COLO668 (cell line): ENCODE data around the gene PCSK6.

ENCODE experiments used
- DNase-seq: peaks from one replicate; lab custom pipeline; 2025; ENCODE audit not compliant: unreplicated experiment; lab: John Stamatoyannopoulos, UW

The PCSK6 gene

DNA sequence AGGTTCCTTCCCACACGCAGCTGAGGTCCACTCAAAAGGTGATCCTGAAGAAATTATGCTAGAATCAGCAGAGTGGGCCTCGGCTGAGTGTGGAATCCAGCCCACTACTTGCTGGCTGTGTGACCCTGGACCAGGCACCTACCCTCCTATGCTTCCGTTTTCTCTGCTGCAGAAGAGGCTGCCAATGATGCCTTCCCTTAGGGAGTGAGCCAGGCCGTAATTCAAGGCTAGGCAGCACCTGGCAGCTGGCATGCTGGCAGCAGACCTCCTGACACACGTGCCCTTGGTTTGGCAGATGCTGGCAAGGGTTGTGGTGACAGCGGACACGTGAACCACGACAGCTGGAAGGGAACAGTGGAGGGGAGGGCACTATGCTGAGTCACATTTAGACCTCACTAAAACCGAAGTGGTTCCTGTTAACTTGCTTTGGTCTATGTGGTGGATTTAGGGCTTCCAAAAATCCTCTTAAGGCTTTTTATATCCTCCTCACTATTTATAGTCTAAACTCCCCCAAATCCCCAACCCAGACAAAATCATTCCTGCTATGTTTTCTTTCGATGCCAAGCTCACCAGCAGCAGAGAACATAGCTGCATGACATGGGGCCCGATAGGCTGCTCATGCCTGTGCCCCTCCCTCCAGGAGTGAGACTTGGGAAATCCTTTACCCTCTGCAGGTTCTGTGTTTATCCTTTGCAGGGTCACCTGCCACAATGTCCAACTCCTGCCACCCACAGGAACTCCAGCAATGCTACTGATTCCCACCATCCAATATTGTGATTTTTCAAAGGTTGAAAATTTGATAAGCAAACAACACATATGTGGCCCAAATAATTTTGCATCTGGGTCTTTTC is 10.6 kb upstream of the PCSK6 start:
- peak; percentile 69 for DNase-seq

DNA sequence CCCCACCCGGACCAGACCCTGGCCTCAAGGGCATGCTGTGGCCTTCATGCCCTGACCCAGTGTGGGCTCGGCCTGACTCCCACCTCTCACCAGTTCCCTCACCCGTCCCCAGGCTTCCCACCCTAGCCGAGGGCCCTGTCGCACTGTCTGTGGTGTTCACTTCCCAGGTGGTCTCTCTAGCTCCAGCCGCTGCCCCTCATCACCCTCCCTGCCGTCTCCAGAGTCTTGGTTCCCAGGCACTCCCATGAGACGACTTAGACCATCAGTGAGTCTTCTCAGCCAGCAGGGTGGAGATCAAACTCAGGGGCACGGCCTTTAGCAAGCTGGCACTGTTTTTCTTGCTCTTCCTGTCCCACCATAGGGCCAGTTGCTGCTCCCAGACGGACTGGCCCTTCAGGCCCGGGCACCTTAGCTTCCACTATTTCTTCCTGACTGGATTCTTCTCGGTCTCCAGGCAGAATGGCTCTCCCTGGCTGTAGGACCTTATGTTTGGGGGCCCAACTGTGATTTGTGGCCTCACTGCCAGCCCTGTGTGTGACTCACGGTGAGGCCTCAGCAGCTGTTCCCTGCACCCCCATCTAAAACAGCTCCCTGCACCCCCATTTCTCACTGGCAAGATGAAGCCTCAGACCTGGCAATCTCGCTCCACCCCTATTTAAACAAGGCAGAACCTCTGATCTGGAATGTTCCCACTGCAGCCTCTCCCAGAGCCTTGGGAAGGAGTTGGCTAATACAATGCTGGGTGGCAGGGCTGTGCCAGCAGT is 9.4 kb upstream of the PCSK6 start:
- no peak for DNase-seq

- no peak for DNase-seq
These were observed 8.7 kb upstream of the PCSK6 start for GRCh38 chr15:101498076-101498716.

DNA sequence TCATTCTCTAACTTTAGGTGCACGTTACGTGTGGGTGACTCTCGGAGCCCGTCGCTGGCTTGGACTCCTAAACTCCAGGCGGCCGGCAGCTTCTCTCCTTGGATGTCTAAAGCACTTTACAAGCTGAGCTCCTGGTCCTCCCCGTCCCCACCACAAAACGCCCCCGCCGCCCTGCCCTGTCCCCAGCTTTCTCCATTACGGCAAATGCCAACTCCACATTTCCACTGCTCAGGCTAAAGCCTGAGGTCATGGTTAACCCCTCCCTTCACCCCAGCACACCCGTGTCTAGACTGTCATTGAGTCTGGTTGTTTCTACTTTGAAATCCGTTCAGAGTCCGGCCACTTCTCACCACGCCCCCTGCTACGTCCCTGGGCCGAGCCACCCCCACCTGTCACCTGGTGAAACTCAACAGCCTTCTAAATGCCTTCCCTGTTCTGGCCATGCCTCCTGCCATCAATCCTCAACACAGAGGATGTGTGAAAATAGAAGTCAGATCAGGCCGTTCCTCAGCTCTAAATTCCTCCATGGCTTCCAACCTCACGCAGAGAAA is 8.1 kb upstream of the PCSK6 start:
- DNase-seq = no peak

GRCh38 chr15:101497017-101497416 is 7.5 kb upstream of the PCSK6 start:
- DNase-seq = no peak

- DNase-seq = no peak
These were observed 6.9 kb upstream of the PCSK6 start for GRCh38 chr15:101496198-101496986.

- no peak for DNase-seq
These were observed 6.1 kb upstream of the PCSK6 start for GRCh38 chr15:101495334-101496197.

GRCh38 chr15:101494251-101494796 is 4.8 kb upstream of the PCSK6 start:
- DNase-seq = no peak

- no peak for DNase-seq
These were observed 3.5 kb upstream of the PCSK6 start for GRCh38 chr15:101492766-101493692.

GRCh38 chr15:101491734-101492640 is 2.5 kb upstream of the PCSK6 start:
- no peak for DNase-seq

- no peak for DNase-seq
These were observed 1.6 kb upstream of the PCSK6 start for GRCh38 chr15:101490922-101491733.

DNA sequence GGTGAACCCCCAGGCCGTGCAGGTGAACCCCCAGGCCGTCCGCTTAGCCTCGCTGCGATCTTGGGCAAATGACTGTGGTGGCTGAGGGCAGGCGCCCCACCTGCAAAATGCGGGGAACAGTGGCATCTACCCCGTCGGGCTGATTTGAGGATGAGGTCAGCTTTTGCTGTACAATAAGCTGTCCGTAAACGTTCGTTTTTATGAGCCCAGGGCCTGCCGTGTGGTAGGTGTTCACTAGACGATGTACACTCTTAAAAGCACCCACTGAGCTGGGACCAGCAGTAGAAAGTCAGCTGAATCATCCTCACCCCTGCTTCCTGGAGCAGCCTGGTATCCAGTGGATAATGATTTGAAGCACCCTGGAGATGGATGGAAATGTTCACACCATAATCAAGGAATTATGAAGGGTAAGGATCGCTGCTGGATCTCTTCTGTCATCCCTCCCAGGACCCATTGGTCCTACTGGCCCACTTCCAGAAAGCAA is 943 bp upstream of the PCSK6 start:
- DNase-seq = no peak

DNA sequence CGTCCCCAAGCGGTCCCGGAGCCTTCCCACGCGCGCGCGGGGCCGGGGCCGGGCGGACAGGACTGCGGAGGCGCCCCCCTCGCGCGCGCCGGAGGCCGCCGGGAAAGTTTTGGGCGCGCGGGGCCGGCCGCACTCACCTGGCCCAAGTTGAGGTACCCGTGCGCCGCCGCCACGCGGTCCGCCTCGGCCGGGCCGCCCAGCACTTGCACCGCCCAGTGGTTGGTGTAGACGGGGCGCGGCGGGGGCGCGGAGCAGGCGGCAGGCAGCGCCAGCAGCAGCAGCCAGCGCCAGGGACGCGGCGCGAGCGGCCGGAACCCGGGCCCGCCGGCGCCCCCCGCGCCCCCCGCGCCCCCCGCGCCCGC is 289 bp downstream of the PCSK6 start:
- peak; percentile 70 for DNase-seq

GRCh38 chr15:101488300-101489164 is 975 bp downstream of the PCSK6 start:
- DNase-seq = peak; percentile 39

DNA sequence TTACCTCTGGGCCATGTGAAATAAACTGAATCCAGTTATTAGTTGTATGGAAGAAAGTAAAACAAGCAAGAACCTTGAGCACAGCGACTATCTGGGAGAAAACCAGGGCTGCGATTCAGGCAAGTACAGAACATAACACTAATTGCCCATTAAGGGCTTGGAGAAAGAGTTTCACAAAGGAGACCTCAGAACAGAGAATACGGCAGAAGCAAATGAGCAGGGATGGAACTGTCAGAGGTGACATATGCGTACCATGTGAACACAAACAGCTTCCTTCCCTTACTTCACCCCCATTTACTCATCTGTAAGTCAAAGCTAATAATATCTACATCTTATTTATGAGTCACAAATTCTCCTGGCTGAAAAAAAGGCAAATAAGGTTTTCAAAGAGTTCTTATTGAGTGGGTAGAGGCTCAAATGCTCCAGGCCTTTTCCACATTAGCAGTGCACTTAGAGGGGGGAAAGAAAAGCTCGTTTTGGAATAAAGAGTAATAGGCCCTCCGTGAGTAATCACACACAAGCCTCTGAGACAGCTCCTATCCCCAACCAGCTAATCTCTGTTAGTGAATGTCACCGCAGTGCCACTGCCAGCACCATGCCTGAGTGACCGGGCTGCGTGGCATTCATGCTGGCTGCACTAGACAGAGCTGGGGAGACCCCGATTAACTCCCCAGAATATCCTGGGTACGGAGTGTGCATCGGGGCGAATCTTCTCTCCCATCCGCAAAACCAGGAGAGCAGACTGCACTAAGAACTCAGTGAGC is 2.6 kb downstream of the PCSK6 start:
- no peak for DNase-seq
